Naive thymus-derived CD4-positive, alpha-beta T cell (primary cell): Measurements from ENCODE around the gene SGSM1. TPM values are rescaled to one million over a fixed set of nuclear protein-coding genes. Genes with fewer than 3 reads are reported as not detected.

Source experiments
- ATAC-seq: fragments of 150-1000 bp; cut with Tn5 transposase; 2 replicates; pipeline ENCODE4 v1.10.0; 2021; ENCODE audit warnings: mild to moderate bottlenecking, moderate library complexity
- CTCF ChIA-PET: fragments of 350-600 bp; sonication (Branson Sonifier 250); formaldehyde crosslinking; loops from one replicate; lab custom pipeline; 2021; ENCODE audit warnings: antibody characterized with exemption; lab: Charles Lee
- POLR2A ChIA-PET: fragments of 350-600 bp; sonication (Branson Sonifier 250); formaldehyde crosslinking; loops from one replicate; lab custom pipeline; 2021; ENCODE audit warnings: antibody characterized with exemption, inconsistent platforms; lab: Charles Lee
- DNase-seq, 9 donors: peaks; one replicate each; pipeline versions ENCODE4 v3.0.0 to v3.0.0-alpha.2; 2020 to 2022; ENCODE audit warnings: mixed read lengths in 1 of 9
- H3K27ac ChIP-seq: one replicate; pipeline ENCODE4 v1.7.0; 2013; ENCODE audit warnings: mild to moderate bottlenecking, low read depth, low read length, moderate library complexity
- H3K27me3 ChIP-seq, 2 donors: one replicate each; pipeline ENCODE4 v1.7.0; 2013; ENCODE audit warnings: low read length in 2 of 2, mild to moderate bottlenecking in 2 of 2, moderate library complexity in 2 of 2; ENCODE audit not compliant: control insufficient read depth in 2 of 2, insufficient read depth in 2 of 2
- H3K36me3 ChIP-seq, 3 experiments: 1 replicate in 2 of 3; 2 replicates in 1 of 3; pipeline ENCODE4 v1.7.0; 2013; ENCODE audit warnings: low read length in 3 of 3, mild to moderate bottlenecking in 3 of 3, moderate library complexity in 1 of 3; ENCODE audit not compliant: insufficient read depth in 3 of 3, control insufficient read depth in 2 of 3
- H3K4me1 ChIP-seq, 2 donors: one replicate each; pipeline ENCODE4 v1.7.0; 2013; ENCODE audit warnings: low read length in 2 of 2, mild to moderate bottlenecking in 2 of 2, moderate library complexity in 1 of 2; ENCODE audit not compliant: control insufficient read depth in 2 of 2, insufficient read depth in 2 of 2
- H3K4me3 ChIP-seq: 2 replicates; pipeline ENCODE4 v1.7.0; 2013; ENCODE audit warnings: mild to moderate bottlenecking, low read length
- H3K9me3 ChIP-seq, 3 experiments: 1 replicate in 2 of 3; 2 replicates in 1 of 3; pipeline ENCODE4 v1.7.0; 2013; ENCODE audit warnings: low read length in 3 of 3; ENCODE audit not compliant: control insufficient read depth in 2 of 3
- H3K27ac Mint-ChIP-seq, 9 donors: one replicate each; pipeline ENCODE4 v1.8.0; 2020 to 2022; ENCODE audit warnings: mixed read lengths in 9 of 9, mild to moderate bottlenecking in 8 of 9, moderate library complexity in 5 of 9, inconsistent platforms in 2 of 9
- H3K27me3 Mint-ChIP-seq, 5 donors: one replicate each; pipeline ENCODE4 v1.8.0; 2021 to 2022; ENCODE audit warnings: mixed read lengths in 5 of 5, mild to moderate bottlenecking in 1 of 5
- H3K36me3 Mint-ChIP-seq, 5 donors: one replicate each; pipeline ENCODE4 v1.8.0; 2020 to 2022; ENCODE audit warnings: mixed read lengths in 5 of 5, mild to moderate bottlenecking in 3 of 5, inconsistent platforms in 1 of 5
- H3K4me1 Mint-ChIP-seq, 7 donors: one replicate each; pipeline ENCODE4 v1.8.0; 2020 to 2022; ENCODE audit warnings: mixed read lengths in 7 of 7, mild to moderate bottlenecking in 3 of 7, inconsistent platforms in 1 of 7
- H3K4me3 Mint-ChIP-seq, 10 donors: one replicate each; pipeline ENCODE4 v1.8.0; 2020 to 2022; ENCODE audit warnings: mild to moderate bottlenecking in 10 of 10, mixed read lengths in 10 of 10, moderate library complexity in 6 of 10, inconsistent platforms in 2 of 10
- H3K9me3 Mint-ChIP-seq, 11 donors: one replicate each; pipeline ENCODE4 v1.8.0; 2020 to 2022; ENCODE audit warnings: mixed read lengths in 11 of 11, mild to moderate bottlenecking in 4 of 11, inconsistent platforms in 1 of 11, moderate library complexity in 1 of 11
- intact Hi-C, 2 donors: fragments of 100-400 bp; cut with micrococcal nuclease; formaldehyde crosslinking; loops; one replicate each; pipeline ENCODE4 v1.15.1; 2023
- polyA plus RNA-seq, 2 donors: library from polyadenylated mRNA; unstranded; fragments of 300-500 nt; fragmentation: Illumina TruSeq; gene quantifications; one replicate each; pipeline ENCODE4 v1.2.3, GENCODE V29; 2021
- total RNA-seq, 6 experiments: library from RNA in 5 of 6; stranded (reverse) in 5 of 6; gene quantifications; 1 replicate in 5 of 6; 2 replicates in 1 of 6; pipeline ENCODE4 v1.2.3 and lab custom pipeline; 2021 to 2026

SGSM1 gene
- total and polyA plus RNA-seq, 7 experiments from 2014 or later, result 0.29 to 3.3 (median 2.4) TPM

- DNase-seq, result no peak
- no peaks in the 10 kb centered on the region for H3K36me3 ChIP-seq
- intact Hi-C loops, result no loop called here
Measured at GRCh38 chr22:24859587-24859986, 53.6 kb downstream of the SGSM1 start.

GRCh38 chr22:24865508-24865907, 59.5 kb downstream of the SGSM1 start:
- no peak overlapping the region for H3K27ac Mint-ChIP-seq
- peaks cover 0 to 2% (median 0%) of the 10 kb centered on the region in 11 donors for H3K9me3 Mint-ChIP-seq
- intact Hi-C loops, result no loop called here
- Histone ChIP-seq H3K36me3 (no peaks in the 10 kb centered on the region), H3K27me3 (no peaks in the 10 kb centered on the region), H3K27ac (no peak overlapping the region), H3K4me1 (no peaks in the 10 kb centered on the region), H3K9me3 (no peaks in the 10 kb centered on the region), H3K4me3 (no peak overlapping the region)
- ATAC-seq (no peak), DNase-seq (no peak)
- POLR2A ChIA-PET, result no interaction called here
- no peaks in the 10 kb centered on the region for H3K4me1 Mint-ChIP-seq
- H3K36me3 Mint-ChIP-seq, result peaks cover 0 to 5% (median 0%) of the 10 kb centered on the region in 5 donors
- no peaks in the 10 kb centered on the region for H3K27me3 Mint-ChIP-seq
- CTCF ChIA-PET, result no interaction called here
- no peak overlapping the region for H3K4me3 Mint-ChIP-seq

More at GRCh38 chr22:24859587-24859986, 53.6 kb downstream of the SGSM1 start:
- ATAC-seq, result no peak
- H3K27ac Mint-ChIP-seq, result no peak overlapping the region
- H3K4me1 ChIP-seq, result no peaks in the 10 kb centered on the region
- H3K4me3 Mint-ChIP-seq, result no peak overlapping the region
- no peaks in the 10 kb centered on the region for H3K27me3 Mint-ChIP-seq
- peaks cover 0 to 19% (median 7%) of the 10 kb centered on the region in 5 donors for H3K36me3 Mint-ChIP-seq
- H3K4me3 ChIP-seq, result no peak overlapping the region
- H3K27ac ChIP-seq, result no peak overlapping the region
- H3K27me3 ChIP-seq, result no peaks in the 10 kb centered on the region
- POLR2A ChIA-PET, result no interaction called here
- CTCF ChIA-PET, result no interaction called here
- no peaks in the 10 kb centered on the region for H3K9me3 Mint-ChIP-seq
- no peaks in the 10 kb centered on the region for H3K9me3 ChIP-seq
- H3K4me1 Mint-ChIP-seq, result no peaks in the 10 kb centered on the region

GRCh38 chr22:24867323-24868022, 61.5 kb downstream of the SGSM1 start:
- no peak overlapping the region for H3K27ac Mint-ChIP-seq
- Histone ChIP-seq H3K4me1 (no peaks in the 10 kb centered on the region), H3K9me3 (no peaks in the 10 kb centered on the region), H3K36me3 (no peaks in the 10 kb centered on the region), H3K4me3 (no peak overlapping the region), H3K27me3 (no peaks in the 10 kb centered on the region), H3K27ac (no peak overlapping the region)
- ATAC-seq, result no peak
- H3K4me1 Mint-ChIP-seq, result no peaks in the 10 kb centered on the region
- H3K36me3 Mint-ChIP-seq, result peaks cover 0 to 4% (median 0%) of the 10 kb centered on the region in 5 donors
- ChIA-PET POLR2A (no interaction called here), CTCF (no interaction called here)
- no peak overlapping the region for H3K4me3 Mint-ChIP-seq
- DNase-seq, result no peak
- intact Hi-C loops, result no loop called here
- H3K27me3 Mint-ChIP-seq, result no peaks in the 10 kb centered on the region
- peaks cover 0 to 2% (median 0%) of the 10 kb centered on the region in 11 donors for H3K9me3 Mint-ChIP-seq

GRCh38 chr22:24868979-24869378, 63.0 kb downstream of the SGSM1 start:
- H3K9me3 Mint-ChIP-seq, result peaks cover 0 to 2% (median 0%) of the 10 kb centered on the region in 11 donors
- H3K27ac Mint-ChIP-seq, result no peak overlapping the region
- CTCF ChIA-PET, result no interaction called here
- H3K27me3 Mint-ChIP-seq, result no peaks in the 10 kb centered on the region
- POLR2A ChIA-PET, result no interaction called here
- Histone ChIP-seq H3K4me1 (no peaks in the 10 kb centered on the region), H3K27ac (no peak overlapping the region), H3K4me3 (no peak overlapping the region), H3K9me3 (no peaks in the 10 kb centered on the region), H3K36me3 (no peaks in the 10 kb centered on the region), H3K27me3 (no peaks in the 10 kb centered on the region)
- ATAC-seq (no peak), DNase-seq (no peak)
- H3K36me3 Mint-ChIP-seq, result peaks cover 0 to 4% (median 0%) of the 10 kb centered on the region in 5 donors
- no peaks in the 10 kb centered on the region for H3K4me1 Mint-ChIP-seq
- intact Hi-C loops, result no loop called here
- H3K4me3 Mint-ChIP-seq, result no peak overlapping the region

GRCh38 chr22:24871611-24872205, 65.7 kb downstream of the SGSM1 start:
- ChIA-PET POLR2A (no interaction called here), CTCF (no interaction called here)
- H3K36me3 ChIP-seq, result no peaks in the 10 kb centered on the region
- Mint-ChIP-seq H3K9me3 (peaks cover 0 to 6% (median 0%) of the 10 kb centered on the region in 11 donors), H3K27ac (no peak overlapping the region), H3K36me3 (peaks cover 0 to 9% (median 4%) of the 10 kb centered on the region in 5 donors), H3K27me3 (no peaks in the 10 kb centered on the region), H3K4me3 (no peak overlapping the region), H3K4me1 (no peaks in the 10 kb centered on the region)
- ATAC-seq, result no peak
- intact Hi-C loops, result no loop called here
- H3K4me1 ChIP-seq, result no peaks in the 10 kb centered on the region
- H3K4me3 ChIP-seq, result no peak overlapping the region
- H3K27me3 ChIP-seq, result no peaks in the 10 kb centered on the region
- no peaks in the 10 kb centered on the region for H3K9me3 ChIP-seq
- H3K27ac ChIP-seq, result no peak overlapping the region
- no peak for DNase-seq

GRCh38 chr22:24873226-24873625, 67.2 kb downstream of the SGSM1 start:
- Mint-ChIP-seq H3K4me1 (no peaks in the 10 kb centered on the region), H3K27ac (no peak overlapping the region), H3K4me3 (no peak overlapping the region), H3K36me3 (peaks cover 0 to 12% (median 4%) of the 10 kb centered on the region in 5 donors), H3K27me3 (no peaks in the 10 kb centered on the region), H3K9me3 (peaks cover 0 to 6% (median 2%) of the 10 kb centered on the region in 11 donors)
- Histone ChIP-seq H3K36me3 (no peaks in the 10 kb centered on the region), H3K4me1 (no peaks in the 10 kb centered on the region), H3K27me3 (no peaks in the 10 kb centered on the region), H3K27ac (no peak overlapping the region), H3K9me3 (no peaks in the 10 kb centered on the region), H3K4me3 (no peak overlapping the region)
- DNase-seq, result no peak
- ChIA-PET POLR2A (no interaction called here), CTCF (interaction anchor here (0.7 kb wide), 1 partner anchor 112 kb away, joined by 3 read pairs; no protein-coding TSS in a partner anchor)
- intact Hi-C loops, result no loop called here
- ATAC-seq, result no peak
